Activated gamma-delta T cell (primary cell): Measurements from ENCODE around the gene PDCD2L.
"Not testable (repeated sequence)": the region's sequence is repeated elsewhere in the genome, so short reads cannot be mapped to it uniquely, and the experiment has no call there.

Experiments used
- DNase-seq: peaks from one replicate; lab custom pipeline; 2025; lab: John Stamatoyannopoulos, UW

Gene PDCD2L

DNA sequence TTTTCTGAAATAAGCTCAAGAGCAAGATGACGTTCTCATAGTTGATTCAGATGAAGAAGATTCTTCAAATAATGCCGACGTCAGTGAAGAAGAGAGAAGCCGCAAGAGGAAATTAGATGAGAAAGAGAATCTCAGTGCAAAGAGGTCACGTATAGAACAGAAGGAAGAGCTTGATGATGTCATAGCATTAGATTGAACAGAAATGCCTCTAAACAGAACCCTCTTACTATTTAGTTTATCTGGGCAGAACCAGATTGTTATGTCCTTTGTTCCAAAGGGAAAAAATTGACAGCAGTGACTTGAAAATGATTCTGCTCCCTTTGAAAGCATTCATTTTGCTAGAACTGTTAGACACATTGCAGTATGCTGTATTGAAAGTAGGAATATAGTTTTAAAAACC is 64.8 kb downstream of the PDCD2L start:
- DNase-seq, result not testable (repeated sequence)

DNA sequence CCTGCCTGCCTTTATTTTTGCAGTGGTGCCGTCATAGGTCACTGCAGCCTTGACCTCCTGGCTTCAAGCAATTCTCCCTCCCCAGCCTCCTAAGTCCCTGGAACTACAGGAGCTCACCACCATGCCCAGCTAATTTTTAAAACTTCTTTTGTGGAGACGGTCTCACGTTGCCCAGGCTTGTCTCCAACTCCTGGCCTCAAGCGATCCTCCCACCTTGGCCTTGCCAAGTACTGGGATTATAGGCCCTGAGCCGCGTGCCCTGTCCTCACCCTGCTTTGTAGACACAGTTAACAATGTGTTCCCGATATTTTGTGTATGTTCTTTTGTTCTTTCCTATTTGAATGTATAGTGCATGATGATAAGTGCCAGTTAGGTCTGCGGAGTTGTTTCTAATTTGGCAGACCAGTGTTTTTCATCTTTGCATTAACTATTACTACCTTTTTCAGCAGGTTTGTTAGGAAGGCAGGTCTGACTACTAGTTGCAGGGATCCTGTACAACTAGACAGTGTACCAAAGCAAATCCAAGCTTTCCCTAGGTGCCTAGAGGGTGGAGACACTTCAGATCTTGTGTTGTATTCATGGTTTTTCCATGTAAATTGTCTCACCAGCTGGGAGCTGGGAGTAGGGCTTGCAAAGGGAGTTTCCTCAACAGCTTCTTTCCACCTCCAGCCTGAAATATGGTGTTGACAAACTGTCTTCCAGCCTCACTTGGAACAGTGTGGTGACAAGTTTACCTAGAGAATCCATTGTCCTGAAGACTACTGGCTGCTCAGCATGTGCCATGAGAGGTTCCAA is 67.9 kb downstream of the PDCD2L start:
- DNase-seq, result no peak

DNA sequence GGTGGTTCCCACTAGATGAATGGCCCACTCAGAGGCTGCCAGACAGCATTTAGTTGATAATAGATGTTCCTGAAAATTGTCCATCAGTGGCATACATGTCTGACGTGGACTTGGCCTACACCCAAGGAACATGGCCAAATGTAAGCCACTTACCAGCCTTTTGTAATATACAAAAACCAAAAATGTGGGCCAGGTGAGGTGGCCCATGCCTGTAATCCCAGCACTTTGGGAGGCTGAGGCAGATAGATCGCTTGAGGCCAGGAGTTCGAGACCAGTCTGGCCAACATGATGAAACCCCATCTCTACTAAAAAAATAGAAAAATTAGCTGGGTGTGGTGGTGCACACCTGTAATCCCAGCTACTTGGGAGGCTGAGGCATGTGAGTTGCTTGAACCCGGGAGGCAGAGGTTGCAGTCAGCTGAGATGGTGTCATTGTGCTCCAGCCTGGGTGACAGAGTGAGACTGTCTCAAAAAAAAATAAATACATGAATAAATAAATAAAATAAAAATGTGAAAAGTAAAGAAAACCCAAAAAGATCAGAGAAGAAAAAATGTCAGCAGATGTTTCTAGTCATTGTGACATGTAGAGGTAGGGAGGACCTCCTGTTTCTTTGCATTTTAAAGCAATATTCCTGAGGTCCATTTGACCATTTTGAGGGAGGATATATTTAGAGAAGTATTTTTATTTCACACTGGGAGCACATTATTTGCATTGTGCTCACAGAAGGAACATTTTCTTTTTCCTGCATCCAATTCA is 70.2 kb downstream of the PDCD2L start:
- no peak for DNase-seq

DNA sequence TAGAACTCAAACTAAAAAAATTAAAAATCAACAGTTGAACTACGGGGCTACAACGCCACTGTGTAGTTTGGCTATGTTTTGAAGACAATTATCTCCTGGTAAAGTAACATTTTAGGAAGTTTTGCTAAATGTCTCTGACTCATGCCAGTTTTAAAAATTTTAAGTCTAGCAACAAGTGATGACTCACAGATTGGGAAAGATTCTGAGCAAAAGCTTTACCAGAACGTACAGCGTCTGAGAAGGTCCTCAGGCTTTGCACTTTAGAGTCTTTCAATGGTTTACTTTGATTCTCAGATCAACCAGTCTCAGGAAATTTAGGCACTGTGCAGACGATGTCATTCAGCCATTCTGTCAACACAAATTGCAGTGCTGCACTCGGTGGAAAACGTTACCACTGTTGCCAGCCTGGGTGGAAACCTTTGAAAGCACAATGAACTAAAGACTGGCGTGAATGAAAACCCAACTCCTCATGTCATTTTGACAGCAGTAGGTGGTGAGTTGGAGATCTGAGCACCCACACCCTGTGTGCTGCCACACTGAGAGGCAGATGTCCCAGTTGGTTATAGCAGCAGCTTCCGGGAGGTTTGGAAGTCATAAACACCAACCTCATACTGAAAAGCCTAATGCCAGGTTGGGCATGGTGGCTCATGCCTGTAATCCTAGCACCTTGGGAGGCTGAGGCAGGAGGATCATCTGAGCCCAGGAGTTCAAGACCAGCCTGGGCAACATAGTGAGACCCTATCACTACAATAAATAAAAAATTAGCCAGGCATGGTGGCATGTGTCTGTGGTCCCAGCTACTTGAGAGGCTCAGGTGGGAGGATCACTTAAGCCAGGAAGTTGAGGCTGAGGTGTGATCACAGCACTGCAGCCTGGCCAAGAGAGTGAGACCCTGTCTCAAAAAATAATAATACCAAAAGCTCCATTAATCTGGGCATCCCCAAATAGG is 71.1 kb downstream of the PDCD2L start:
- DNase-seq, result no peak
